Myocyte (in vitro differentiated cells): ENCODE measurements around the gene MAGEA11. TPM values are rescaled to one million over a fixed set of nuclear protein-coding genes. Genes with fewer than 3 reads are reported as not detected.

Experiments
- total RNA-seq: library from RNA; depleted of rRNA; stranded (reverse); fragments of >200 nt; gene quantifications from 2 replicates; pipeline ENCODE4 v1.2.3, GENCODE V29; 2014

Gene MAGEA11
- total RNA-seq, 1 donor from 2014 or later = not detected

Other genes starting within 250 kb of the MAGEA11 start
- 59.6 and 73.0 TPM in 2 replicates for gene IDS, start 206.8 kb upstream of the MAGEA11 start, total RNA-seq
- gene EOLA1, start 171.0 kb upstream of the MAGEA11 start, total RNA-seq = 28.9 and 35.2 TPM in 2 replicates
- gene HSFX3, start 162.1 kb upstream of the MAGEA11 start, total RNA-seq = 0.32 TPM in 1 of 2 replicates, not detected in the other
- not detected in 2 replicates for gene MAGEA9B, start 124.6 kb upstream of the MAGEA11 start, total RNA-seq
- not detected in 2 replicates for gene HSFX2, start 116.7 kb upstream of the MAGEA11 start, total RNA-seq
- 15.5 and 16.6 TPM in 2 replicates for gene TMEM185A, start 80.3 kb upstream of the MAGEA11 start, total RNA-seq
- gene HSFX1, start 62.0 kb downstream of the MAGEA11 start, total RNA-seq = 0.99 and 1.3 TPM in 2 replicates
- gene MAGEA9, start 69.9 kb downstream of the MAGEA11 start, total RNA-seq = not detected in 2 replicates
- not detected in 2 replicates for gene MAGEA8, start 169.1 kb downstream of the MAGEA11 start, total RNA-seq
- gene HSFX4, start 217.5 kb downstream of the MAGEA11 start, total RNA-seq = not detected in 2 replicates
- gene EOLA2, start 226.4 kb downstream of the MAGEA11 start, total RNA-seq = 20.2 and 34.6 TPM in 2 replicates